PC-3 (cell line): ENCODE data around the gene SRP68. TPM values are rescaled to one million over a fixed set of nuclear protein-coding genes. Genes with fewer than 3 reads are reported as not detected.
"Not testable (repeated sequence)": the region's sequence is repeated elsewhere in the genome, so short reads cannot be mapped to it uniquely, and the experiment has no call there.

Experiments
- ATAC-seq: fragments of 200-7000 bp; cut with Tn5 transposase; 2 replicates; pipeline ENCODE4 v1.9.1; 2020; ENCODE audit warnings: mild to moderate bottlenecking, moderate library complexity
- BruUV-seq: library from RNA; stranded (reverse); fragments of 400-500 nt; replicated peaks from 2 replicates; lab custom pipeline; 2021; lab: Mats Ljungman, UMichigan
- CTCF ChIA-PET: fragments of 300-600 bp; sonication (Branson Sonifier 250); formaldehyde crosslinking; loops from one replicate; lab custom pipeline; 2022; ENCODE audit warnings: antibody characterized with exemption; lab: Charles Lee
- POLR2A ChIA-PET: fragments of 300-600 bp; sonication (Branson Sonifier 250); formaldehyde crosslinking; loops from one replicate; lab custom pipeline; 2022; ENCODE audit warnings: antibody characterized with exemption; ENCODE audit not compliant: unreplicated experiment; lab: Charles Lee
- DNase-seq: peaks from one replicate; pipeline ENCODE4 v3.0.0-alpha.2; 2015
- H2AFZ ChIP-seq: fragments of 300-600 bp; sonication (generic); 2 replicates; pipeline ENCODE4 v1.6.0; 2016; ENCODE audit warnings: antibody characterized with exemption, low read length
- H3F3A ChIP-seq: fragments of 300-600 bp; sonication (generic); one replicate; pipeline ENCODE4 v1.6.0; 2017; ENCODE audit warnings: antibody characterized with exemption, low read length, control low read depth, mild to moderate bottlenecking; ENCODE audit not compliant: unreplicated experiment
- H3K27ac ChIP-seq: fragments of 300-600 bp; sonication (generic); 2 replicates; pipeline ENCODE4 v1.5.1; 2016; ENCODE audit warnings: mild to moderate bottlenecking, low read length
- H3K27me3 ChIP-seq: fragments of 300-600 bp; sonication (generic); 2 replicates; pipeline ENCODE4 v1.6.1; 2016; ENCODE audit warnings: low read length, mixed read lengths
- H3K36me3 ChIP-seq: fragments of 300-600 bp; sonication (generic); 2 replicates; pipeline ENCODE4 v1.6.1; 2016; ENCODE audit warnings: low read depth, mixed run types, low read length, mixed read lengths
- H3K4me1 ChIP-seq: fragments of 300-600 bp; sonication (generic); 2 replicates; pipeline ENCODE4 v1.5.1; 2016; ENCODE audit warnings: low read length; ENCODE audit not compliant: insufficient read depth
- H3K4me2 ChIP-seq: fragments of 300-600 bp; sonication (generic); 2 replicates; pipeline ENCODE4 v1.6.0; 2016; ENCODE audit warnings: low read length
- H3K4me3 ChIP-seq: fragments of 300-600 bp; sonication (generic); 2 replicates; pipeline ENCODE4 v1.5.1; 2016; ENCODE audit warnings: mild to moderate bottlenecking, low read length, mixed read lengths
- H3K79me2 ChIP-seq: fragments of 300-600 bp; sonication (generic); 2 replicates; pipeline ENCODE4 v1.6.1; 2017; ENCODE audit warnings: low read length, mixed read lengths
- H3K9ac ChIP-seq: fragments of 300-600 bp; sonication (generic); 2 replicates; pipeline ENCODE4 v1.6.0; 2016; ENCODE audit warnings: mild to moderate bottlenecking, low read length
- H3K9me2 ChIP-seq: fragments of 300-600 bp; sonication (generic); replicated peaks from 2 replicates; pipeline ENCODE4 v1.6.1; 2016; ENCODE audit warnings: mixed run types, low read length, mixed read lengths
- H3K9me3 ChIP-seq: fragments of 300-600 bp; sonication (generic); 2 replicates; pipeline ENCODE4 v1.6.1; 2016; ENCODE audit warnings: low read length, mixed read lengths
- H4K20me1 ChIP-seq: fragments of 300-600 bp; sonication (generic); 2 replicates; pipeline ENCODE4 v1.6.1; 2016; ENCODE audit warnings: low read length, mixed read lengths
- EZH2 ChIP-seq: fragments of 300-600 bp; sonication (generic); IDR thresholded peaks from one replicate; pipeline ENCODE4 v1.6.1; 2017; ENCODE audit warnings: antibody characterized with exemption, mild to moderate bottlenecking, low read length; ENCODE audit not compliant: unreplicated experiment
- EZH2phosphoT487 ChIP-seq: fragments of 300-600 bp; sonication (generic); IDR thresholded peaks from 2 replicates; pipeline ENCODE4 v1.6.1; 2018; ENCODE audit warnings: mild to moderate bottlenecking, antibody characterized with exemption, low read length, borderline replicate concordance
- intact Hi-C: fragments of 100-400 bp; cut with micrococcal nuclease; formaldehyde crosslinking; loops from 2 replicates; pipeline ENCODE4 v1.9.0; 2023
- total RNA-seq: library from RNA; depleted of rRNA; stranded (reverse); fragments of >200 nt; gene quantifications from 2 replicates; pipeline ENCODE4 v1.2.3, GENCODE V29; 2014
- TF ChIP-seq, protein P1 (sequence below): fragments of 300-600 bp; sonication (generic); conservative IDR thresholded peaks from 2 replicates; pipeline ENCODE4 v1.5.1; 2017; ENCODE audit warnings: antibody characterized with exemption, low read depth, mild to moderate bottlenecking, low read length

Gene SRP68
- total RNA-seq, 1 experiment from 2014 or later, result 60.8 TPM

DNA sequence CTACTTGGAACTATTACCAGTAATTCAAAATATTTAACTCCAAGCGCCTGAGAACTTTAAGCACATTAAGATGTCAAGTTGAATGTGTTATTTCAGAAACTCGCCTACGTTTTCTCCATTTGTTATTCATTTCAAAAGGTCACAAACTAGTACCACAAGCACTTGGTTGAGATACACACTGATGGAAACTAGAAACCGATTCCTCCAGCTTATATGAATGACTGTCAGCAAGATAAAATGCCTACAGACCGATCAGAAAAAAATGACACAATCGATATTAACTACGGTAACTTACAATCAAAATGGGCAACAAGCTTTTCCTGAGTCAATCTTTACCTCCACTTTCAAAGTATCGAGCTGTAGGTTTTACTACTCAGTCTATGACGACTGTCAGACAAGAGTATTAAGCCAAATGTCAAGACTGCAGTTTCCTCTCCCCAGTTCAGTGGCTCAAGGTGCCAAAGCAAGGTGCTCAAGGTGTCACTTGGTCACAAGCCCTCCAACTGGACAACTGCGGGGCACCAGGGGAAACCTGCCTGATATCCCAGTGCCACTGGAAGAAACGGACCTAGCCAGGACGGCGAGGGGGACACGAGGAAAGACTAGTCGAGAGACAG is 678 bp downstream of the SRP68 start:
- ChIA-PET POLR2A (no interaction called here), CTCF (interaction anchor here (1.0 kb wide), 1 partner anchor 62 kb away, joined by 4 read pairs; no protein-coding TSS in a partner anchor)
- Histone ChIP-seq H3K4me2 (peak overlapping the region; percentile 98), H3K9me3 (no peaks in the 10 kb centered on the region), H3K27ac (peak overlapping the region; percentile 33; the same call in 1 of the 2 replicates), H3K4me3 (peak overlapping the region; percentile 75), H3K4me1 (peaks cover 22% of the 10 kb centered on the region), H3K27me3 (peaks cover 27% of the 10 kb centered on the region), H4K20me1 (peaks cover 11% of the 10 kb centered on the region), H3K9me2 (no peaks in the 10 kb centered on the region), H3K79me2 (peaks cover 61% of the 10 kb centered on the region), H3K36me3 (peaks cover 10% of the 10 kb centered on the region), H3F3A (no peaks in the 10 kb centered on the region), H3K9ac (peak overlapping the region; percentile 92), H2AFZ (peak overlapping the region; percentile 91)
- BruUV-seq, result TSS peak; percentile 78
- ATAC-seq (peak; percentile 1), DNase-seq (no peak)
- intact Hi-C loops, result loop anchor here (5.0 kb wide), 1 partner anchor 44 kb away; the partner anchor contains the start of gene EVPL
- TF ChIP-seq EZH2, result no peak
- TF ChIP-seq, protein P1, sequence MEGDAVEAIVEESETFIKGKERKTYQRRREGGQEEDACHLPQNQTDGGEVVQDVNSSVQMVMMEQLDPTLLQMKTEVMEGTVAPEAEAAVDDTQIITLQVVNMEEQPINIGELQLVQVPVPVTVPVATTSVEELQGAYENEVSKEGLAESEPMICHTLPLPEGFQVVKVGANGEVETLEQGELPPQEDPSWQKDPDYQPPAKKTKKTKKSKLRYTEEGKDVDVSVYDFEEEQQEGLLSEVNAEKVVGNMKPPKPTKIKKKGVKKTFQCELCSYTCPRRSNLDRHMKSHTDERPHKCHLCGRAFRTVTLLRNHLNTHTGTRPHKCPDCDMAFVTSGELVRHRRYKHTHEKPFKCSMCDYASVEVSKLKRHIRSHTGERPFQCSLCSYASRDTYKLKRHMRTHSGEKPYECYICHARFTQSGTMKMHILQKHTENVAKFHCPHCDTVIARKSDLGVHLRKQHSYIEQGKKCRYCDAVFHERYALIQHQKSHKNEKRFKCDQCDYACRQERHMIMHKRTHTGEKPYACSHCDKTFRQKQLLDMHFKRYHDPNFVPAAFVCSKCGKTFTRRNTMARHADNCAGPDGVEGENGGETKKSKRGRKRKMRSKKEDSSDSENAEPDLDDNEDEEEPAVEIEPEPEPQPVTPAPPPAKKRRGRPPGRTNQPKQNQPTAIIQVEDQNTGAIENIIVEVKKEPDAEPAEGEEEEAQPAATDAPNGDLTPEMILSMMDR, result no peak
- no peak for TF ChIP-seq EZH2phosphoT487

DNA sequence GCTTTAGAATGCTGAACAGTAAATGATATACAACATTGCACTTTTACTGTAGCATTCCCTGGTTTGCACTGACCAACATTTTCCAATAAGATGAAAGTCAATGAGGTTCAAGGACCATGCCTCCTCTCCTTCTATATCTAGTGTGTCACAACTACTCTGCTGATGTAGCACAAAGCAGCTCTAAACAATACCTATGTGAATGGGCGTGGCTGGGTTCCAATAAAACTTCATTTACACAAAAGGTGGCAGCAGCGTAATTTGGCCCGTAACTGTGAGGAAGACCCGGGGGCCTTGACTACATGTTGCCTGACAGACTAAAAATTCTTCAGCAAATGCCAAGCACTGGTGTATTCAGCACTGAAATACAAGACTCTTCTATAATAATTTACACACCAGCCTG is 6.5 kb downstream of the SRP68 start:
- BruUV-seq, result no TSS peak
- ChIA-PET POLR2A (no interaction called here), CTCF (no interaction called here)
- intact Hi-C loops, result no loop called here
- Histone ChIP-seq H3F3A (no peaks in the 10 kb centered on the region), H3K9me3 (no peaks in the 10 kb centered on the region), H3K36me3 (peaks cover 49% of the 10 kb centered on the region), H3K9me2 (no peaks in the 10 kb centered on the region), H2AFZ (no peak overlapping the region), H3K4me2 (no peak overlapping the region), H3K27me3 (no peaks in the 10 kb centered on the region), H3K4me1 (peaks cover 10% of the 10 kb centered on the region), H3K79me2 (peaks cover 42% of the 10 kb centered on the region), H4K20me1 (peaks cover 2% of the 10 kb centered on the region), H3K9ac (no peak overlapping the region), H3K27ac (no peak overlapping the region), H3K4me3 (no peak overlapping the region)
- ATAC-seq, result no peak
- DNase-seq, result no peak
- TF ChIP-seq EZH2phosphoT487, result no peak

DNA sequence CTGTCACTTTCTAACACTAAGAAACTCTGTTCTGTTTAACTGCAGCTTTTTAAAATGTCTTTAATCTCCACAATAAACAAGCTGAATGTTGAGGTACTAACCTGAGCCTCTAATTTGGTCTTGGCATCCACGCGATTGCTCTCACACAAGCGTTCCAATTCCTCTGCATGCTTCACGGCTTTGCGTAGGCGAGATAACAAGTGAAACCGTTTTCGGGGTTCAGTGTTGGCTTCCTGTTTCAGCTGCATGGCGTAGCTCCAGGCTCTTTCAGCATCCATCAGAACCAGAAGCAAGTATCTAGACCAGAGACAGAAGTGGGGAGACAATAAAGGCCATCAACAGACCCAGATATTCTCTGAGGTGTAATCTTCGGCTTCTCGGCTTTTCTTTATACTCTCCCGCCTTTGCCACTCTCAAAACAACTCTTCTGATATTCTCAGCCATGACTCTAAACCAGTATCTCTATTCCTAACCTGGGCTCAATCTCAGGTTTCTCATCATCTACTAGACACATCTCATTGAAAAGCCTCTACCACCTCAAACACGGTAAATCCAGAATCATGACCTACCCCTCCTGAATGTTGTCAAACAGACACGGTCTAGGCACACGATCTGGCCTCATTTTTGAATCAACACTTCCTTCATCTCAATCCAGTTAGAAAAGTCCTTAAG is 8.3 kb downstream of the SRP68 start:
- Histone ChIP-seq H3K27ac (no peak overlapping the region), H3K4me1 (no peaks in the 10 kb centered on the region), H4K20me1 (no peaks in the 10 kb centered on the region), H2AFZ (no peak overlapping the region), H3K36me3 (peaks cover 61% of the 10 kb centered on the region), H3K4me2 (no peak overlapping the region), H3K27me3 (no peaks in the 10 kb centered on the region), H3K4me3 (no peak overlapping the region), H3K79me2 (peaks cover 25% of the 10 kb centered on the region), H3F3A (no peaks in the 10 kb centered on the region), H3K9me3 (no peaks in the 10 kb centered on the region), H3K9ac (no peak overlapping the region), H3K9me2 (no peaks in the 10 kb centered on the region)
- intact Hi-C loops, result no loop called here
- no peak for TF ChIP-seq EZH2phosphoT487
- no peak for TF ChIP-seq EZH2
- TF ChIP-seq, protein P1, result no peak
- ChIA-PET POLR2A (interaction anchor here (0.6 kb wide), 1 partner anchor 93 kb away, joined by 3 read pairs; no protein-coding TSS in a partner anchor), CTCF (interaction anchor here (0.6 kb wide), 1 partner anchor 50 kb away, joined by 6 read pairs; no protein-coding TSS in a partner anchor)
- BruUV-seq, result no TSS peak
- ATAC-seq (no peak), DNase-seq (no peak)

DNA sequence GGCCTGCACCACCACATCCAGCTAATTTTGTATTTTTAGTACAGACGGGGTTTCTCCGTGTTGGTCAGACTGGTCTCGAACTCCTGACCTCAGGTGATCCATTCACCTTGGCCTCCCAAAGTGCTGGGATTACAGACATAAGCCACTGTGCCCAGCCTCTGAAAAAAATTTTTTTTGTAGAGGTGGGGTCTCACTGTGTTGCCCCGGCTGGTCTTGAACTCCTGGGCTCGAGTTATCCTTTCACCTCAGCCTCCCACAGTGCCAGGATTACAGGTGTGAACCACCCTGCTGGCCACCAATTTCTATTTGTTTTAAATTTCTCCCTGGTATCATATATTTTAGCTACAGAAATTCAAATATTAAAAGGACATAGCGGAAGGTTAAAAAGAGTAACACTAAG is 14.1 kb downstream of the SRP68 start:
- CTCF ChIA-PET, POLR2A ChIA-PET: not testable (repeated sequence)
- H3K36me3 ChIP-seq, result peaks cover 69% of the 10 kb centered on the region

More for the DNA sequence above, 14.1 kb downstream of the SRP68 start:
- H4K20me1 ChIP-seq, H3K4me2 ChIP-seq, intact Hi-C loops, H3K9me2 ChIP-seq, H3K27me3 ChIP-seq, H3F3A ChIP-seq, ATAC-seq, H3K27ac ChIP-seq, BruUV-seq, H3K79me2 ChIP-seq, DNase-seq, H3K4me3 ChIP-seq, H2AFZ ChIP-seq, H3K9ac ChIP-seq, H3K9me3 ChIP-seq: not testable (repeated sequence)
- peaks cover 18% of the 10 kb centered on the region for H3K4me1 ChIP-seq
